H1 (cell line): Measurements from ENCODE around the gene ARHGAP42. TPM values are rescaled to one million over a fixed set of nuclear protein-coding genes. Genes with fewer than 3 reads are reported as not detected.

Experiments
- HDAC2 ChIP-seq, 2 experiments: fragments of 300-600 bp in 1 of 2; sonication (generic) in 1 of 2; IDR thresholded peaks; 2 replicates each; pipeline ENCODE4 v1.6.1; 2011 to 2012; ENCODE audit warnings: low read depth in 2 of 2, low read length in 2 of 2, mild to moderate bottlenecking in 2 of 2, moderate library complexity in 2 of 2, borderline replicate concordance in 1 of 2, inconsistent platforms in 1 of 2
- MAFK ChIP-seq: IDR thresholded peaks from 2 replicates; pipeline ENCODE4 v1.6.1; 2012; ENCODE audit warnings: low read depth, mild to moderate bottlenecking, improper control_type of control experiment, low read length
- PHF8 ChIP-seq: fragments of 200-600 bp; sonication (generic); conservative IDR thresholded peaks from 2 replicates; pipeline ENCODE4 v1.7.1; 2012; ENCODE audit warnings: low read depth, mild to moderate bottlenecking, inconsistent platforms, low read length, moderate library complexity
- RBBP5 ChIP-seq: IDR thresholded peaks from 2 replicates; pipeline ENCODE4 v1.7.1; 2012; ENCODE audit warnings: low read depth, mild to moderate bottlenecking, inconsistent platforms, low read length, moderate library complexity, borderline replicate concordance
- polyA plus RNA-seq, 7 experiments: library from polyadenylated mRNA; depleted of rRNA in 3 of 7; stranded (reverse) in 5 of 7; unstranded in 2 of 7; fragments of >200 nt in 5 of 7; fragments of 200-250 nt in 2 of 7; gene quantifications; 1 replicate in 5 of 7; 2 replicates in 1 of 7; 4 replicates in 1 of 7; pipeline versions ENCODE4 v1.2.1 to v1.2.3, GENCODE V29; 2011 to 2013; ENCODE audit warnings: missing spikeins in 2 of 7, mixed read lengths in 2 of 7
- total RNA-seq: library from RNA; stranded (reverse); fragmentation: NEBNext Ultra II Directional; extraction: Animal tissue kit (Norgen Biotek cat#: 25700); gene quantifications from 2 replicates; pipeline ENCODE4 v1.2.1, GENCODE V29; 2021
- TF ChIP-seq, protein P1 (sequence below): fragments of 300-600 bp; sonication (generic); IDR thresholded peaks from 2 replicates; pipeline ENCODE4 v1.7.1; 2012; ENCODE audit warnings: low read length, moderate library complexity, mild to moderate bottlenecking, inconsistent platforms; ENCODE audit not compliant: insufficient replicate concordance

The ARHGAP42 gene
- total and polyA plus RNA-seq, 2 of the 8 experiments (the other 6 are each of a cell fraction or from before 2014, with no cell fraction given): 22.2 to 33.5 TPM

DNA sequence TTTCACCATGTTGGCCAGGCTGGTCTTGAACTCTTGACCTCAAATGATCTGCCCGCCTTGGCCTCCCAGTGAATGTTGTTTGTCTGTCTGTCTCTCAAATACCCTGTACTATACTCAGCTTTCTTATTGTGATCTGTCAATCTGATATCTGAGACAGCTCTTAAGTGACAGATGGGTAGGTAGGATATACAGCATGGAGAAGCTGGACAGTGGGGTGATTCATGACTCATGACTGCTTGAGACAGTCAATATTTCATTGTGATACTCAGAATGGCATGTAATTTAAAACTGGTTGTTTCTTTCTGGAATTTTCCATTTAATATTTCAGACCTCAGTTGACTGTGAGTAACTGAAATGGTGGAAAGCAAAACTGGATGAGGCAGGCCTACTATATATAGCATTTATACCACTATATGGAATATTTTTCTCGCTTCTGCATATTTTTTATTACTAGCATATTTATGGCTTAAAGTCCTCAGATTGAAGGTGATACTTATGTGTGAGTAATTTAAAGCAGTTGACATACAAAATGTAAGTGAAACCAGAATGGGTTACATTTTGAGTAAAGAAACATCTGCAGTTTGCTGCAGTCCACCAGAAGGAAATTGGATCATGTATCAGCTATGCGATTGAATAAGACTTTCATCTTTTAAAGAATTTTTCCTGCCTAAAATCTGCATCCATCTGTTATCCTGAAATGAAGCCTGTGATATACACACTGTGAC lies 22.3 kb downstream of the ARHGAP42 start (continued):
- TF ChIP-seq, protein P1, sequence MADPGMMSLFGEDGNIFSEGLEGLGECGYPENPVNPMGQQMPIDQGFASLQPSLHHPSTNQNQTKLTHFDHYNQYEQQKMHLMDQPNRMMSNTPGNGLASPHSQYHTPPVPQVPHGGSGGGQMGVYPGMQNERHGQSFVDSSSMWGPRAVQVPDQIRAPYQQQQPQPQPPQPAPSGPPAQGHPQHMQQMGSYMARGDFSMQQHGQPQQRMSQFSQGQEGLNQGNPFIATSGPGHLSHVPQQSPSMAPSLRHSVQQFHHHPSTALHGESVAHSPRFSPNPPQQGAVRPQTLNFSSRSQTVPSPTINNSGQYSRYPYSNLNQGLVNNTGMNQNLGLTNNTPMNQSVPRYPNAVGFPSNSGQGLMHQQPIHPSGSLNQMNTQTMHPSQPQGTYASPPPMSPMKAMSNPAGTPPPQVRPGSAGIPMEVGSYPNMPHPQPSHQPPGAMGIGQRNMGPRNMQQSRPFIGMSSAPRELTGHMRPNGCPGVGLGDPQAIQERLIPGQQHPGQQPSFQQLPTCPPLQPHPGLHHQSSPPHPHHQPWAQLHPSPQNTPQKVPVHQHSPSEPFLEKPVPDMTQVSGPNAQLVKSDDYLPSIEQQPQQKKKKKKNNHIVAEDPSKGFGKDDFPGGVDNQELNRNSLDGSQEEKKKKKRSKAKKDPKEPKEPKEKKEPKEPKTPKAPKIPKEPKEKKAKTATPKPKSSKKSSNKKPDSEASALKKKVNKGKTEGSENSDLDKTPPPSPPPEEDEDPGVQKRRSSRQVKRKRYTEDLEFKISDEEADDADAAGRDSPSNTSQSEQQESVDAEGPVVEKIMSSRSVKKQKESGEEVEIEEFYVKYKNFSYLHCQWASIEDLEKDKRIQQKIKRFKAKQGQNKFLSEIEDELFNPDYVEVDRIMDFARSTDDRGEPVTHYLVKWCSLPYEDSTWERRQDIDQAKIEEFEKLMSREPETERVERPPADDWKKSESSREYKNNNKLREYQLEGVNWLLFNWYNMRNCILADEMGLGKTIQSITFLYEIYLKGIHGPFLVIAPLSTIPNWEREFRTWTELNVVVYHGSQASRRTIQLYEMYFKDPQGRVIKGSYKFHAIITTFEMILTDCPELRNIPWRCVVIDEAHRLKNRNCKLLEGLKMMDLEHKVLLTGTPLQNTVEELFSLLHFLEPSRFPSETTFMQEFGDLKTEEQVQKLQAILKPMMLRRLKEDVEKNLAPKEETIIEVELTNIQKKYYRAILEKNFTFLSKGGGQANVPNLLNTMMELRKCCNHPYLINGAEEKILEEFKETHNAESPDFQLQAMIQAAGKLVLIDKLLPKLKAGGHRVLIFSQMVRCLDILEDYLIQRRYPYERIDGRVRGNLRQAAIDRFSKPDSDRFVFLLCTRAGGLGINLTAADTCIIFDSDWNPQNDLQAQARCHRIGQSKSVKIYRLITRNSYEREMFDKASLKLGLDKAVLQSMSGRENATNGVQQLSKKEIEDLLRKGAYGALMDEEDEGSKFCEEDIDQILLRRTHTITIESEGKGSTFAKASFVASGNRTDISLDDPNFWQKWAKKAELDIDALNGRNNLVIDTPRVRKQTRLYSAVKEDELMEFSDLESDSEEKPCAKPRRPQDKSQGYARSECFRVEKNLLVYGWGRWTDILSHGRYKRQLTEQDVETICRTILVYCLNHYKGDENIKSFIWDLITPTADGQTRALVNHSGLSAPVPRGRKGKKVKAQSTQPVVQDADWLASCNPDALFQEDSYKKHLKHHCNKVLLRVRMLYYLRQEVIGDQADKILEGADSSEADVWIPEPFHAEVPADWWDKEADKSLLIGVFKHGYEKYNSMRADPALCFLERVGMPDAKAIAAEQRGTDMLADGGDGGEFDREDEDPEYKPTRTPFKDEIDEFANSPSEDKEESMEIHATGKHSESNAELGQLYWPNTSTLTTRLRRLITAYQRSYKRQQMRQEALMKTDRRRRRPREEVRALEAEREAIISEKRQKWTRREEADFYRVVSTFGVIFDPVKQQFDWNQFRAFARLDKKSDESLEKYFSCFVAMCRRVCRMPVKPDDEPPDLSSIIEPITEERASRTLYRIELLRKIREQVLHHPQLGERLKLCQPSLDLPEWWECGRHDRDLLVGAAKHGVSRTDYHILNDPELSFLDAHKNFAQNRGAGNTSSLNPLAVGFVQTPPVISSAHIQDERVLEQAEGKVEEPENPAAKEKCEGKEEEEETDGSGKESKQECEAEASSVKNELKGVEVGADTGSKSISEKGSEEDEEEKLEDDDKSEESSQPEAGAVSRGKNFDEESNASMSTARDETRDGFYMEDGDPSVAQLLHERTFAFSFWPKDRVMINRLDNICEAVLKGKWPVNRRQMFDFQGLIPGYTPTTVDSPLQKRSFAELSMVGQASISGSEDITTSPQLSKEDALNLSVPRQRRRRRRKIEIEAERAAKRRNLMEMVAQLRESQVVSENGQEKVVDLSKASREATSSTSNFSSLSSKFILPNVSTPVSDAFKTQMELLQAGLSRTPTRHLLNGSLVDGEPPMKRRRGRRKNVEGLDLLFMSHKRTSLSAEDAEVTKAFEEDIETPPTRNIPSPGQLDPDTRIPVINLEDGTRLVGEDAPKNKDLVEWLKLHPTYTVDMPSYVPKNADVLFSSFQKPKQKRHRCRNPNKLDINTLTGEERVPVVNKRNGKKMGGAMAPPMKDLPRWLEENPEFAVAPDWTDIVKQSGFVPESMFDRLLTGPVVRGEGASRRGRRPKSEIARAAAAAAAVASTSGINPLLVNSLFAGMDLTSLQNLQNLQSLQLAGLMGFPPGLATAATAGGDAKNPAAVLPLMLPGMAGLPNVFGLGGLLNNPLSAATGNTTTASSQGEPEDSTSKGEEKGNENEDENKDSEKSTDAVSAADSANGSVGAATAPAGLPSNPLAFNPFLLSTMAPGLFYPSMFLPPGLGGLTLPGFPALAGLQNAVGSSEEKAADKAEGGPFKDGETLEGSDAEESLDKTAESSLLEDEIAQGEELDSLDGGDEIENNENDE: no peak
- TF ChIP-seq MAFK: no peak
- no peak for TF ChIP-seq RBBP5
- no peak for TF ChIP-seq PHF8
- no peak for TF ChIP-seq HDAC2 (IDR thresholded peaks at IDR 0.05; ENCODE audit: borderline replicate concordance in 1 of 2, low read depth in 2 of 2, low read length in 2 of 2)
- TF ChIP-seq, all 59 proteins: peak for 0
